ENCODE results near the gene CSK. TPM values are rescaled to one million over a fixed set of nuclear protein-coding genes. Genes with fewer than 3 reads are reported as not detected.

Gene CSK
- polyA plus RNA-seq, 1 experiment: 25.3 TPM

GRCh38 chr15:74775894-74776293 lies 6.0 kb upstream of the CSK start:
- Histone ChIP-seq H3K27me3 (ENCODE audit: control insufficient read depth, insufficient read depth, low read length) (no peaks in the 10 kb centered on the region), H3K4me3 (ENCODE audit: low read depth, low read length) (no peak overlapping the region)
- CTCF ChIA-PET: interaction anchor here (0.9 to 26.9 kb wide), 4 partner anchors 24 to 172 kb away, joined by 3 to 563 read pairs (median 105); no protein-coding TSS in a partner anchor

DNA sequence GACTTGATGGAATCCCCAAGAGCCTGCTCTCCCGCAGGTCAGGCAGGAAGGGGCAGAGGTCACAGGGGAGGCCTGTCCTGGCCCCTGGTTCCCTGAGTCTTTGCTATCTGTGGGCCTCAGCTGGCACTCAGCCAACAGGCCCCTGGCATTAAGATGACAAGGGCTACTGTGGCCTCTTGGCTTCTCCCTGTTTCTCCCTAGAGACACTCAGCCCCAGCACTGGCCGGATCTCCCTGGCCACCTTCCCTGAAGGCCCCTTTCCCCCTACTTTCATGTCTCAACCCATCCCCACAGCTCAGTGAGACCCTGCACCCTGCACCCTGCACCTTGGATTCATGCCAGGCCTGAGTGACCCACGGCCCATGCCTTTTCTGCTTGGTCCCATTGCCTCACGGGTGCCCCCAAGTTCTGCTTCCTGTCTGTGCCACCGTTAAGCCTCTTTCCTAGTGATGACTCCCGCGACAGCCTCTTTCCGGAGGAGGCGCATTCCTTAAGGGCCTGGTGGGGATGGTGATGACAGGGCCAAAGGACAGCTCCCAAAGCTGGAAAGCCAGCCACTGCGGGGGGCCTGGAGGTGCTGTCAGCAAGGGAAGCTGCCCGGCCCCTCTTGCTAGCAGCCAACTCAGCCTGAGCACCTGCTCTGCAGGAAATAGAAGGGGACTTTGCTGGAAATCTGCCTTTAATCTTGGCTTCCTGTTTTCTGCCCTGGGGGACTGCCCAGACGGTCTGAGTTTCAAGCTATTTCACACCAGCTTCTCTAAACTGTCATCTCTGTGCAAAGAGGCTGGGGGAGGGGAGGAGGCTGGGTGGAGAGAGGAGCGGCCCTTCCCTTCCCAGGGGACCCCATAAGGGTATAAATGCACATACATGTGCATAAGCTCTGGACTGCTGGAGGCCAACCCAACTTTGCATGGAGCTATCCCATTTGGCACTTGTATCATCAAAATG lies 4.8 kb upstream of the CSK start:
- Histone ChIP-seq H3K27me3 (ENCODE audit: control insufficient read depth, insufficient read depth, low read length) (no peaks in the 10 kb centered on the region), H3K36me3 (ENCODE audit: control insufficient read depth, insufficient read depth, low read length) (no peaks in the 10 kb centered on the region), H3K4me3 (ENCODE audit: low read depth, low read length) (no peak overlapping the region)
- ChIA-PET POLR2A (no interaction called here), CTCF (interaction anchor here (0.6 to 26.9 kb wide), 9 partner anchors 7 to 171 kb away, joined by 3 to 563 read pairs (median 5); no protein-coding TSS in a partner anchor)
- DNase-seq (ENCODE audit: low read depth): no peak
- TF ChIP-seq CTCF (IDR thresholded peaks at IDR 0.05; ENCODE audit: insufficient read depth, low read depth, low read length): no peak

More at GRCh38 chr15:74775894-74776293, 6.0 kb upstream of the CSK start:
- no peaks in the 10 kb centered on the region for H3K36me3 ChIP-seq (ENCODE audit: control insufficient read depth, insufficient read depth, low read length)
- no peak for TF ChIP-seq CTCF (IDR thresholded peaks at IDR 0.05; ENCODE audit: insufficient read depth, low read depth, low read length)
- DNase-seq (ENCODE audit: low read depth): no peak
- POLR2A ChIA-PET: no interaction called here

- DNase-seq (ENCODE audit: low read depth): no peak
- ChIA-PET CTCF (interaction anchor here (0.6 to 26.9 kb wide), 8 partner anchors 7 to 170 kb away, joined by 3 to 563 read pairs (median 9); no protein-coding TSS in a partner anchor), POLR2A (no interaction called here)
- no peak overlapping the region for H3K4me3 ChIP-seq (ENCODE audit: low read depth, low read length)
- TF ChIP-seq CTCF (IDR thresholded peaks at IDR 0.05; ENCODE audit: insufficient read depth, low read depth, low read length): no peak
- no peaks in the 10 kb centered on the region for H3K36me3 ChIP-seq (ENCODE audit: control insufficient read depth, insufficient read depth, low read length)
- H3K27me3 ChIP-seq (ENCODE audit: control insufficient read depth, insufficient read depth, low read length): no peaks in the 10 kb centered on the region
These were observed 3.9 kb upstream of the CSK start for GRCh38 chr15:74777769-74778598.

DNA sequence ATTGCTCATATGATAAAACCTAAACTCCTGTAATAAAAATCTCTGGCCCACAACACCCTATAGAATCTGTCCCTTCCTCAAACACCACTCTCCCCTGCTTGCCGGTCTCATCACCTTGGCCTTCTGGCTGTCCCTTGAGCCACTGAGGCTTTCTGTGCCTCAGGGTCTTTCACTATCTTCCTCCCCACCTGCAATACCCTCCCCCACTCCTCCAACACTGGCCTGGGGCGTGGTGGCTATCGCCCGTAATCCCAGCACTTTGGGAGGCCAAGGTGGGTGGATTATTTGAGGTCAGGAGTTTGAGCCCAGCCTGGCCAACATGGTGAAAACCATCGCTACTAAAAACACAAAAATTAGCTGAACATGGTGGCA lies 3.3 kb upstream of the CSK start:
- TF ChIP-seq CTCF (IDR thresholded peaks at IDR 0.05; ENCODE audit: insufficient read depth, low read depth, low read length): no peak
- no peaks in the 10 kb centered on the region for H3K27me3 ChIP-seq (ENCODE audit: control insufficient read depth, insufficient read depth, low read length)
- no peaks in the 10 kb centered on the region for H3K36me3 ChIP-seq (ENCODE audit: control insufficient read depth, insufficient read depth, low read length)
- no peak overlapping the region for H3K4me3 ChIP-seq (ENCODE audit: low read depth, low read length)
- ChIA-PET POLR2A (no interaction called here), CTCF (interaction anchor here (0.8 to 26.9 kb wide), 7 partner anchors 8 to 172 kb away, joined by 3 to 563 read pairs (median 62); no protein-coding TSS in a partner anchor)
- no peak for DNase-seq (ENCODE audit: low read depth)
